ENCODE measurements around the gene BAIAP2.

The BAIAP2 gene

GRCh38 chr17:81114351-81115093 is 79.6 kb downstream of the BAIAP2 start:
- DNase-seq: no peak

GRCh38 chr17:81115219-81115618 is 80.3 kb downstream of the BAIAP2 start:
- DNase-seq: no peak

DNA sequence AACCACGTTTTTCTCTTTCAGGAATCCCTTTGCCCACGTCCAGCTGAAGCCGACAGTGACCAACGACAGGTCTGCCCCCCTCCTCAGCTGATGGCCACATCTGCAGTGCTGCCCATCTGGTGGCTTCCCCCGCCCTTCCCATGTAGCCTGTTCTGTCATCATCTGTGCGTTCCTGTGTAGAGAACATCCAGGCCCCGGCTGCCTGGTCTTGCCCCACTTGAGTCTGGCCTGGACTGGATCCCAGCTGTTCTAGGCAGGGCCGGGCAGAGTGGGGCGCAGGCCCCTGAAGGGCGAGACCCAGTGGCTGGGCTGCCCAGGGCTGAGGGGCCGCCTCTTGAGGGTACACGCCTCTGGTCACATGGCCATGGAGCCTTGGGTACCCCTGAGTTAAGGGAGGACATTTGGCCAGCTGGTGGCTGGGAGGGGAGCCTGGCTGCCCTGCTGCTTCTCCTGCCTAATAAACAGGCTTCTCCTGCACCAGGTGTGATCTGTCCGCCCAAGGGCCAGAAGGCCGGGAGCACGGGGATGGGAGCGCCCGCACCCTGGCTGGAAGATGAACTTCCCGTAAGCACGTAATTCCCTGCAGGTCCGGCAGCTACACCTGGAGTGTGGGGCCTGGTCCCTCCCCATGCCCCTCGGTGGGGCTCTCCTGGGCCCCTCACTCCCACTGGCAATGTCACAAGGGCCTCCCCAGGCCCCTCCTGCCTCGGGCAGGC is 81.0 kb downstream of the BAIAP2 start:
- DNase-seq: no peak

DNA sequence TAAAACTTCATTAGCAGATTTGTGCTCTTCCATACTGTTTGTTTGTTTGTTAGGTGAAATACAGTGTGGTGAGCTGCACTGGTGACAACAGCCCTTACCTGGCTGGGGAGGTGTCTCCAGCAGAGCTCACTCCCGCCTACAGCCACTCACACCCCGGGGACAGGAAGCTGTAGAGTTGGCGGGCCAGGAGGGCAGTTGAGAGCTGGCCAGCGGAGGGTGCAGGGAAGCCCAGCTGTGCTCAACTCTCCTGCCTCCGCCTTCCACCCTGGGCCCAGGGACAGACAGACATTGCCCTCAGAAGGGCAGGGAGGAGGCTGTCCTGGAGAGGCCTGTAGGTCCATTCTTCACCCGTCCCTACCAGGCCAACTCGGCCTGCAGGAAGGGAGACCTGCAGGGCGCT is 81.8 kb downstream of the BAIAP2 start:
- no peak for DNase-seq

- DNase-seq: no peak
Observed at GRCh38 chr17:81117672-81118198, 82.8 kb downstream of the BAIAP2 start.

DNA sequence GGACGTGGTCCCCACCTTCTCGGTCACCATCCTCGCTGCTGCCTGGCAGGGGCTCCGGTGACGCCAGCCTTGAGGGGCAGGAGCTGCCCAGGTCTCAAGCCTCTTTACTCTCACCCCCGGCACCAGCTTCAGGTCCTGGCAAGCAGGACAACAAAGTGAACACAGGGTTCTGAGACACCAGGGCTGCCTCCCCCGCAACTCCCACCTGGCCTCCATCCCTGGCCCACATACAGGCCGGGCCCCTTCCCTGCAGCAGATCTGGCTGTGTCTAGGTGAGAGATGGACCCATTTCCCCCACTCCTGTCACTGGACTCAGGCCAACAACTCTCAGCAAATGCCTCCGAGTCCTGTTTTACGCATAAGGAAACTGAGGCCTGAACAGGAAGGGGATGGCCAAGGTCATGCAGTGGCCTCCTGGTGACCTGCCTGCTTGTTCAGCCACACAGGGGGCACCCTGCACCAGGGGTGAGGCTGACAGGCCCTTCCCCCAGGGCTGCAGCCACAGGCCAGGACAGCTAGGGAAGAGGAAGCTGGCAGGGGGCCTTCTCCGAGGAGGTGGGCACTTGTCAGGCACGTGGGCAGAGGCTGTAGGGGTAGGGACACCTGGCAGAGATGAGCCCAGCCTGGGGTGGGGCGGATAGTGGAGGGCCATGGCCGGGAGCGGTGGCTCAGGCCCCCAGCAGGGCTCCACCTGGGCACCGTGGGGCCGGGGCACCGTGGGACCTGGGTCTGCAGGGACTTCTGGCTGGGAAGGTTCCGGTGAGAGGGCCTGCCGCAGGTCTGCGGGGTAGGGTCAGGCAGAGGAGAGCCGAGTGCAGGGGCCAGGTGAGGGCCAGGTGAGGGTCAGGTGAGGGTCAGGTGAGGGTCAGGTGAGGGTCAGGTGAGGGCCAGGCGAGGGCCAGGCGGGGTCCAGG is 83.6 kb downstream of the BAIAP2 start:
- DNase-seq: no peak

GRCh38 chr17:81119223-81120148 is 84.5 kb downstream of the BAIAP2 start:
- peak; percentile 98 for DNase-seq

DNA sequence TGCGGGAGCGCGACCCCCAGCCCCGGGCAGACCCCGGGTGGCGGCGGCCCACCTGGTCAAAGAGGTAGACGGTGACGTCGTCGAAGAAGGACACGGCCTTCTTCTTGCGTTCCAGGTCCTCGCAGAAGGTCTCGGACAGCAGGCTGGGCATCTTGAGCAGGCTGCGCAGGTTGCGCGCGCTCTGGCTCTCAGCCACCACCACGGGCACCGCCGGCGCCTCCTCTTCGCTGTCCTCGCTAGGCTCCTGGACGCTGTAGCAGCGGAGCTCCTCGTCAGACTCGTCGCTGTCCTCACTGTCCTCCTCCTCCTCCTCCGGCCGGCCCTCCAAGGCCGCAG is 85.2 kb downstream of the BAIAP2 start:
- DNase-seq: no peak

DNA sequence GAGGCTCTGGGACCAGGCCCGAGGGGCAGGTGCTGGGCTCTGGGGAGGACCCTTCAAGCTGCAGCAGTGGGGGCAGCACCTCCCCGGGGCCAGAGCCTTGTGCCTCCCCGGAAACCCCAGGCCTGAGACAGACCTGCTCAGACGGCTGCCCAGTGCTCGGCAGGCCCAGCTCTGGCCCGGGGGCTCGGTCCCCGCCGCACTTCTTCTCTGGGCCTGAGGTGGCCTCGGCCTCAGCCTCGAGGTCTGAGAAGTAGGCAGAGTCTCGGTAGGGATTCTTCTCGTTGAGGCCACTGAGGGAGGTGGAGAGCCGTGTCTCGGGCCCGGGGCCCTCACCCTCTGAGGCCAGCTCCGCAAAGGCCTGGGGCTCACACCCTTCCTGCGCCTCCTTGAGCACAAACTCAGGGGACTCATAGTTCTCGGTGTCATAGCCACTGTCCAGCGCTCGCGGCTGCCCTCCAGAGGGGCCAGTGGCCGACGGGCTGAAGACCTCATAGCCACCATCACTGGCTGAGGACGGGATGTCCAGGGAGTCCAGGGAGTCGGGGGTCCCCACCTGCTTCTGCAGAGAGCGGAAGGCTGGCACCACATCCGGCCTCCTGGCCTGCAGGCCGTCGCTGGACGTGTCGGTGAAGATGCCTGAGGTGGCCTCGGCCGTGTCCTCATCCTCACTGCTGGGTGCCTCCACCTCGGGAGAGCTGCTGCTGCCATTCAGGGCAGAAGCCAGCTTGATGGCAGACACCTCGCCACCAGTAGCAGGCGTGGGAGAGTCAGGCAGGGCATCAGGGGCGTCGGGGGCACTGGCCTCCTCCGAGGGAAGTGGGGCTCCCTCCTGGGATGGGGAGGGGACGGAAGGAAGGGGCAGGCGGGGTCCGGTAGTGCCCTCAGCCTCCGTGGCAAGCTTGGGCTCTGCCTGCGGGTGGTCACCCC is 86.0 kb downstream of the BAIAP2 start:
- no peak for DNase-seq

DNA sequence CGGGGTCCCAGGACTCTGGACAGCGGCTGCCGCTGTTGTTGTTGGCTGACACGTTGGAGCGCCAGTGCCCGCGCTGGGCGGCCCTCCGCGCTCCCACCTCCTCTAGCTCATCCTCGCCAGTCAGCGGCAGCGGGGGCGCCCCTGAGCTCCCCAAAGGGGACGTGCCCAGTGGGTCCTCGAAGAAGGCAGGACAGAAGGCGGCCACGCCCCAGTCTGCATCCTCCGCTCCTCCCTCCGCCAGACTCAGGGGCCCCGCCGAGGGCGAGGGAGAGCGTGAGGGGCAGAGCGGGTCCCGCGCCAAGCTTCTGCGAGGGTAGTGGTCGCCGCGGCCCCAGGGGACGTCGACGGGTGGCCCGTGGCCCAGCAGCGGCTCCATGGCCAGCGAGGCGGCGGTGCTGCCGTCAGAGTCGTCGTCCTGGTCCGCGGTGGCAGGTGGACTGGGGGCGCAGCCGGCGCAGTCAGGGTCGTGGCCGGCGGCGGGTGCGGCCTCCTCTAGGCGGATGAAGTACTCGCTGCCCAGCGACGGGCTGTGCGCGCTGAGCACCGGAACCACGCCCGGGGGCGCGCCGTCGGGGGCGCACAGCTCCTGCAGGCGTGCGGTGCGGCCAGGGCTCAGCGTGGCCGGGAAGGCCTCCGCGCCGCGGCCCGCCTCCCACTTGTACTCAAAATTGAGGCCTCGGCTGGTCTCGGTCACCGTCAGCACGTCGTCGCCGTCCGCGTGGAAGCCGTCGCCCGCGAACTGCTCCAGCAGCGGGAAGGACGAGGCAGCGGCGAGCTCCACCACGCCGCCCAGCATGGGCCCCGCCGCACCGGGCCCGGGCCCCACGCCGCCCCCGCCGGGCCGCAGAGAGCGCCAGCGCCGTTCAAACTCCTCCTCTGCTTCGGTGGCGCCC is 87.1 kb downstream of the BAIAP2 start:
- no peak for DNase-seq

GRCh38 chr17:81123052-81124048 is 88.4 kb downstream of the BAIAP2 start:
- no peak for DNase-seq

GRCh38 chr17:81124377-81124776 is 89.4 kb downstream of the BAIAP2 start:
- DNase-seq: no peak

DNA sequence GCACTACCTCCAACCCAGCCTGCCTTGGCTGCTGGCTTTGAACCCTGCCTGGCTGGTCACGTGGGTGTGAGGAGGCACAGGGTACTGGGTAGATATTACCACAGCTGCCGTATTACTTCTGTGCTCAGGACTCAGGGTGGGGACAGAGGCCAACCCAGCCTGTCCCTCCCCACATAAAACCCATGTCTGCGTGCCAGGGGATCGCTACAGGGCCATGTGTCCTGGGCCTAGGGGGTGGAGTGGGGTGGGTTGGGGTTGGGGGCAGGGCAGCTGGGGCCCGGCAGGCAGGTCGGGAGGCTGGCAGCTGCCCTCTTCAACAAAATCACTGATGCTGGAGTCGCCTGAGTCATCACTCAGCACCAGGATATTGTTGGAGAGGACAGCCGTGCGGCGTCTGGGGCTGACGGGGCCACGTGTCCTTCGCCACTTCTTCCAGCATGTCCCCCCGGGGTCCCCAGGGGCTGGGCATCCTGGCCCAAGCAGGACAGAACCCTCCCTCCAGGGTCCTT is 90.7 kb downstream of the BAIAP2 start:
- no peak for DNase-seq

DNA sequence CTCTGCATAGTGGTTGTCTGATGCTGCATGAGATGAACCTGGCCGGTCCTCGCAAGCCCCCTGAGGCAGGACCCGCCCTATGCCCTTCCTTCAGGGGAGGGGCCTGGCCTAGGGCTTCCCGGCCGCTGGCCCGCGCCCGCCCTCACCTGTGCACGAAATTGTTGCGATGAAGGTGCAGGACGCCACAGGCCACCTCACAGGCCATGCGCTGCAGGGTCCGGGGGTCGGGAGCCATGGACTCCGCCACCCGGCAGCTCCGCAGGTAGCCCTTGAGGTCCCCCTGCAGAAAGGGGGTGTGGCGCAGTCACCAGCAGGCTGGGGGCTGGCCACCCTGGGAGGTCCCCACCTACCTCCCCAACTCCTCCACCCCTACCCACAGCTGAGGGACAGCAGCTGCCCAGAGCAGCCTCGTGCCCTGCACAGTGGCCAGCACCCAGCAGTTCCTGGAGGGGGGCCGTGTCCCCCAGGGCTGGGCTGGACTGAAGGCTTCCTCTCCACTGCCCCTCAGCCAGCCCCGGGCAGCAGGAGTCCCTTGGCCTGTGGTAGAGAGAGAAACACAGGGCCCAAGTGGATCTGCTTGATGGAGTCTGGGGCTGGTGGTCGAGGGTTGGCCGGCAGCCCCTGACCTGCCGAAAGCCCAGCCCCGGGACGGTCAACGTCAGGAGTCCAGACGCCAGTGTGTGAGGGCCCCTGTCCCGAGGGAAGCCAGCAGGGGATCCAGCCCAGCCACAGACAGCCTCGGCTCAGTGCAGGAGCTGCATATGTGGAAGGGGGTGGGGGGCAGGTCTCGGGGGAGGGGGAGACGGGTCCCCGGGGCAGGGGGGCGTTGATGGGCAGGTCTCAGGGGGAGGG is 91.6 kb downstream of the BAIAP2 start:
- no peak for DNase-seq

- DNase-seq: no peak
Observed at GRCh38 chr17:81127133-81127455, 92.1 kb downstream of the BAIAP2 start.

- DNase-seq: no peak
Observed at GRCh38 chr17:81127526-81128177, 92.7 kb downstream of the BAIAP2 start.

GRCh38 chr17:81128338-81128737 is 93.4 kb downstream of the BAIAP2 start:
- DNase-seq: no peak

Data from NCI-H1436 (cell line).